ENCODE data around the gene GASK1A. TPM values are rescaled to one million over a fixed set of nuclear protein-coding genes. Genes with fewer than 3 reads are reported as not detected.

GASK1A gene
- polyA plus RNA-seq, 2 donors = 0.71 to 1.1 TPM

GRCh38 chr3:43015991-43016865 lies 37.1 kb downstream of the GASK1A start:
- Histone ChIP-seq H3K4me3 (ENCODE audit: low read depth in 1 of 2, low read length in 2 of 2) (no peak overlapping the region), H3K27ac (ENCODE audit: low read depth in 2 of 2, low read length in 1 of 2) (no peak overlapping the region), H3K36me3 (ENCODE audit: control insufficient read depth in 2 of 2, insufficient read depth in 2 of 2, low read length in 1 of 2) (no peaks in the 10 kb centered on the region), H3K27me3 (ENCODE audit: control insufficient read depth in 1 of 2, insufficient read depth in 2 of 2, low read length in 2 of 2) (no peaks in the 10 kb centered on the region), H3K4me1 (ENCODE audit: control insufficient read depth in 2 of 2, insufficient read depth in 2 of 2, low read length in 1 of 2) (peaks cover 2 to 4% of the 10 kb centered on the region in 2 donors), H3K9me3 (ENCODE audit: control insufficient read depth in 2 of 2, insufficient read depth in 1 of 2, low read depth in 1 of 2, low read length in 1 of 2) (peaks cover 3 to 27% of the 10 kb centered on the region in 2 donors)
- WGBS, 2 donors = 65 to 66% methylated on average over 5 of the region's 5 CpGs

GRCh38 chr3:43017004-43017403 lies 37.9 kb downstream of the GASK1A start:
- H3K27ac ChIP-seq (ENCODE audit: low read depth in 2 of 2, low read length in 1 of 2) = no peak overlapping the region
- H3K9me3 ChIP-seq (ENCODE audit: control insufficient read depth in 2 of 2, insufficient read depth in 1 of 2, low read depth in 1 of 2, low read length in 1 of 2) = peaks cover 3 to 27% of the 10 kb centered on the region in 2 donors
- 90 to 91% methylated on average over 1 of the region's 1 CpG for WGBS, 2 donors
- H3K36me3 ChIP-seq (ENCODE audit: control insufficient read depth in 2 of 2, insufficient read depth in 2 of 2, low read length in 1 of 2) = no peaks in the 10 kb centered on the region
- no peak overlapping the region for H3K4me3 ChIP-seq (ENCODE audit: low read depth in 1 of 2, low read length in 2 of 2)
- peaks cover 2 to 4% of the 10 kb centered on the region in 2 donors for H3K4me1 ChIP-seq (ENCODE audit: control insufficient read depth in 2 of 2, insufficient read depth in 2 of 2, low read length in 1 of 2)
- no peaks in the 10 kb centered on the region for H3K27me3 ChIP-seq (ENCODE audit: control insufficient read depth in 1 of 2, insufficient read depth in 2 of 2, low read length in 2 of 2)

GRCh38 chr3:43017593-43018195 lies 38.6 kb downstream of the GASK1A start:
- Histone ChIP-seq H3K4me1 (ENCODE audit: control insufficient read depth in 2 of 2, insufficient read depth in 2 of 2, low read length in 1 of 2) (peaks cover 2 to 4% of the 10 kb centered on the region in 2 donors), H3K9me3 (ENCODE audit: control insufficient read depth in 2 of 2, insufficient read depth in 1 of 2, low read depth in 1 of 2, low read length in 1 of 2) (peaks cover 3 to 27% of the 10 kb centered on the region in 2 donors), H3K4me3 (ENCODE audit: low read depth in 1 of 2, low read length in 2 of 2) (no peak overlapping the region), H3K36me3 (ENCODE audit: control insufficient read depth in 2 of 2, insufficient read depth in 2 of 2, low read length in 1 of 2) (no peaks in the 10 kb centered on the region), H3K27me3 (ENCODE audit: control insufficient read depth in 1 of 2, insufficient read depth in 2 of 2, low read length in 2 of 2) (no peaks in the 10 kb centered on the region), H3K27ac (ENCODE audit: low read depth in 2 of 2, low read length in 1 of 2) (no peak overlapping the region)
- 89 to 91% methylated on average over 9 of the region's 9 CpGs for WGBS, 2 donors

- no peaks in the 10 kb centered on the region for H3K27me3 ChIP-seq (ENCODE audit: control insufficient read depth in 1 of 2, insufficient read depth in 2 of 2, low read length in 2 of 2)
- peaks cover 2 to 4% of the 10 kb centered on the region in 2 donors for H3K4me1 ChIP-seq (ENCODE audit: control insufficient read depth in 2 of 2, insufficient read depth in 2 of 2, low read length in 1 of 2)
- no peak overlapping the region for H3K4me3 ChIP-seq (ENCODE audit: low read depth in 1 of 2, low read length in 2 of 2)
- no peaks in the 10 kb centered on the region for H3K36me3 ChIP-seq (ENCODE audit: control insufficient read depth in 2 of 2, insufficient read depth in 2 of 2, low read length in 1 of 2)
- WGBS, 2 donors = 93 to 96% methylated on average over 2 of the region's 2 CpGs
- peaks cover 3 to 26% of the 10 kb centered on the region in 2 donors for H3K9me3 ChIP-seq (ENCODE audit: control insufficient read depth in 2 of 2, insufficient read depth in 1 of 2, low read depth in 1 of 2, low read length in 1 of 2)
- no peak overlapping the region for H3K27ac ChIP-seq (ENCODE audit: low read depth in 2 of 2, low read length in 1 of 2)
These were observed 39.1 kb downstream of the GASK1A start for GRCh38 chr3:43018246-43018645.

- Histone ChIP-seq H3K36me3 (ENCODE audit: control insufficient read depth in 2 of 2, insufficient read depth in 2 of 2, low read length in 1 of 2) (no peaks in the 10 kb centered on the region), H3K4me3 (ENCODE audit: low read depth in 1 of 2, low read length in 2 of 2) (no peak overlapping the region), H3K4me1 (ENCODE audit: control insufficient read depth in 2 of 2, insufficient read depth in 2 of 2, low read length in 1 of 2) (peaks cover 2 to 4% of the 10 kb centered on the region in 2 donors), H3K9me3 (ENCODE audit: control insufficient read depth in 2 of 2, insufficient read depth in 1 of 2, low read depth in 1 of 2, low read length in 1 of 2) (peaks cover 2 to 20% of the 10 kb centered on the region in 2 donors), H3K27ac (ENCODE audit: low read depth in 2 of 2, low read length in 1 of 2) (no peak overlapping the region), H3K27me3 (ENCODE audit: control insufficient read depth in 1 of 2, insufficient read depth in 2 of 2, low read length in 2 of 2) (no peaks in the 10 kb centered on the region)
- WGBS, 2 donors = 77% methylated on average over 6 of the region's 6 CpGs
These were observed 40.1 kb downstream of the GASK1A start for GRCh38 chr3:43019006-43019809.

GRCh38 chr3:43019826-43020225 lies 40.7 kb downstream of the GASK1A start:
- H3K9me3 ChIP-seq (ENCODE audit: control insufficient read depth in 2 of 2, insufficient read depth in 1 of 2, low read depth in 1 of 2, low read length in 1 of 2) = peaks cover 0 to 18% of the 10 kb centered on the region in 2 donors
- H3K27ac ChIP-seq (ENCODE audit: low read depth in 2 of 2, low read length in 1 of 2) = no peak overlapping the region
- no peak overlapping the region for H3K4me3 ChIP-seq (ENCODE audit: low read depth in 1 of 2, low read length in 2 of 2)
- peaks cover 2 to 4% of the 10 kb centered on the region in 2 donors for H3K4me1 ChIP-seq (ENCODE audit: control insufficient read depth in 2 of 2, insufficient read depth in 2 of 2, low read length in 1 of 2)
- no peaks in the 10 kb centered on the region for H3K27me3 ChIP-seq (ENCODE audit: control insufficient read depth in 1 of 2, insufficient read depth in 2 of 2, low read length in 2 of 2)
- no peaks in the 10 kb centered on the region for H3K36me3 ChIP-seq (ENCODE audit: control insufficient read depth in 2 of 2, insufficient read depth in 2 of 2, low read length in 1 of 2)

GRCh38 chr3:43021186-43021585 lies 42.1 kb downstream of the GASK1A start:
- Histone ChIP-seq H3K4me3 (ENCODE audit: low read depth in 1 of 2, low read length in 2 of 2) (no peak overlapping the region), H3K9me3 (ENCODE audit: control insufficient read depth in 2 of 2, insufficient read depth in 1 of 2, low read depth in 1 of 2, low read length in 1 of 2) (peaks cover 0 to 11% of the 10 kb centered on the region in 2 donors), H3K27me3 (ENCODE audit: control insufficient read depth in 1 of 2, insufficient read depth in 2 of 2, low read length in 2 of 2) (no peaks in the 10 kb centered on the region), H3K4me1 (ENCODE audit: control insufficient read depth in 2 of 2, insufficient read depth in 2 of 2, low read length in 1 of 2) (peaks cover 2 to 4% of the 10 kb centered on the region in 2 donors), H3K27ac (ENCODE audit: low read depth in 2 of 2, low read length in 1 of 2) (no peak overlapping the region), H3K36me3 (ENCODE audit: control insufficient read depth in 2 of 2, insufficient read depth in 2 of 2, low read length in 1 of 2) (no peaks in the 10 kb centered on the region)
- 72 to 79% methylated on average over 4 of the region's 4 CpGs for WGBS, 2 donors

GRCh38 chr3:43022121-43022520 lies 43.0 kb downstream of the GASK1A start:
- 20 to 54% methylated on average over 1 of the region's 1 CpG for whole genome bisulfite sequencing, 2 donors
- Histone ChIP-seq H3K27ac (ENCODE audit: low read depth in 2 of 2, low read length in 1 of 2) (no peak overlapping the region), H3K9me3 (ENCODE audit: control insufficient read depth in 2 of 2, insufficient read depth in 1 of 2, low read depth in 1 of 2, low read length in 1 of 2) (peaks cover 0 to 3% of the 10 kb centered on the region in 2 donors), H3K36me3 (ENCODE audit: control insufficient read depth in 2 of 2, insufficient read depth in 2 of 2, low read length in 1 of 2) (no peaks in the 10 kb centered on the region), H3K27me3 (ENCODE audit: control insufficient read depth in 1 of 2, insufficient read depth in 2 of 2, low read length in 2 of 2) (no peaks in the 10 kb centered on the region), H3K4me1 (ENCODE audit: control insufficient read depth in 2 of 2, insufficient read depth in 2 of 2, low read length in 1 of 2) (peaks cover 2 to 4% of the 10 kb centered on the region in 2 donors), H3K4me3 (ENCODE audit: low read depth in 1 of 2, low read length in 2 of 2) (no peak overlapping the region)

- no peaks in the 10 kb centered on the region for H3K9me3 ChIP-seq (ENCODE audit: control insufficient read depth in 2 of 2, insufficient read depth in 1 of 2, low read depth in 1 of 2, low read length in 1 of 2)
- 90 to 93% methylated on average over 4 of the region's 4 CpGs for WGBS, 2 donors
- no peak overlapping the region for H3K4me3 ChIP-seq (ENCODE audit: low read depth in 1 of 2, low read length in 2 of 2)
- H3K27me3 ChIP-seq (ENCODE audit: control insufficient read depth in 1 of 2, insufficient read depth in 2 of 2, low read length in 2 of 2) = no peaks in the 10 kb centered on the region
- no peaks in the 10 kb centered on the region for H3K36me3 ChIP-seq (ENCODE audit: control insufficient read depth in 2 of 2, insufficient read depth in 2 of 2, low read length in 1 of 2)
- peaks cover 2 to 4% of the 10 kb centered on the region in 2 donors for H3K4me1 ChIP-seq (ENCODE audit: control insufficient read depth in 2 of 2, insufficient read depth in 2 of 2, low read length in 1 of 2)
- H3K27ac ChIP-seq (ENCODE audit: low read depth in 2 of 2, low read length in 1 of 2) = no peak overlapping the region
These were observed 44.0 kb downstream of the GASK1A start for GRCh38 chr3:43023066-43023465.
